Activated effector memory CD4-positive, alpha-beta T cell treated with Interleukin-2 at 50 U/mL for 16 hours (primary cell): ENCODE data around the gene INTS13.
"Not testable (repeated sequence)": the region's sequence is repeated elsewhere in the genome, so short reads cannot be mapped to it uniquely, and the experiment has no call there.

ENCODE experiments used
- DNase-seq: peaks from one replicate; pipeline ENCODE4 v3.0.0-alpha.2; 2020

Gene INTS13

DNA sequence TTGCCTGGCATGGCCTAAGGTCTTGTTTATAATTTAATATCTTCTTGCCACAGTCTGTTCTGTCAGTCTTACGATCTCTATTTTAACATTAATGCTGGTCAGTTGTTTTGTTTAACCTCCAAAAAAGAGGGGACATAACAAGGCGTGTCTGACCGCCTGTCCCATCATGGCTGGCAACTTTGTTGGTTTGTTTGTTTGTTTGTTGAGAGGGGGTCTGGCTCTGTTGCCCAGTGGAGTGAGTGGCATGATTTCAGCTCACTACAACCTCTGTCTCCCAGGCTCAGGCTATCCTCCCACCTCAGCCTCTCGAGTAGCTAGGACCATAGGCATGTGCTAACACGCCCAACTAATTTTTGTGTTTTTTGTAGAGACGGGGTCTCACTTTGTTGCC lies 68.7 kb downstream of the INTS13 start:
- no peak for DNase-seq

DNA sequence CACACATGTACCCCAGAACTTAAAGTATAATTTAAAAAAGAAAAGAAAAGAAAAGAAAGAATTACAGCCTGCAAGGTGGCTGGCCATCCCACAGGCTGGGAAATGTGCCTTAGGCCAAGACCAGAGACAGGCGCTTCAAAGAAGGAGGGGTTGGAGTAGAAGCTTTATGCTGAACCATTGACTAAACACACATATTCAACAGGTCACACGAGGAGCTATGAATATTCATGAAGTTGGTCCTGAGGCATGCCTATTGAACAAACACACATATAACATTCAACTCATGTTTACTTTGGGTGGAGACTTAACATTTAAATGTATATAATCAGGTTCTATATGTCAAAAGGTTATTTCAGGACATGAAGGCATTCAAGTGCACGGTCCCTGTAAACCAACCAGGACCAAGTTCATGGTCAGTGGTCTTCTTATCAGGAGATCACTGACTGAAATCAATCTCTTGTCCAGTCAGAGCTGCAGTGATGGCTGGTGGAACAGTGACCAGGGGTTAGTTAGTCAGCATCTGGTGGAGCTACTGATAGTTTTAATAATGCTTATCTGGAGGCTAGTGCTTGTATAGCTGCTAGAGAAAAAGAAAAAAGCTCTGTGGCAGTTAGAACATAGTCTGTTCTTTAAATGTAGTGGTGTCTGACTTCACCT lies 69.2 kb downstream of the INTS13 start:
- DNase-seq, result no peak

DNA sequence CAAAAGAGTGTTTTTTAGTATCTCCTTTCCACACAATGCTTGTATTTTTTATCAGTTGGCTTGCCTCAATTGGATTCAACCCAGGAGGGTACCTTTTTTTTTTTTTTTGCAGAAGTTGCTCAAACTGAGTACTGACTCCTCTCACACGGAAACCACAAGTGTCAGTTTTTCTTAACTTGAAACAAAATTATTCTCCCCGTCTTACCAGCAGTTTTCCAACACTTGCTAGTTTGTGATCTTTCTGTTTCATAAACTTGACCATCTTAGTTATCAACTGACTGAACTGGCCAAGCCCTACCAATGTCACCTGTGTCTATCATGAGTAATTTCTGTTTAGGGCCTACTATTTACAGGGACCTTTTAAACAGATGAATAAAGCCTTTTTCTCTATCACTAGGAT lies 70.7 kb downstream of the INTS13 start:
- DNase-seq, result no peak

DNA sequence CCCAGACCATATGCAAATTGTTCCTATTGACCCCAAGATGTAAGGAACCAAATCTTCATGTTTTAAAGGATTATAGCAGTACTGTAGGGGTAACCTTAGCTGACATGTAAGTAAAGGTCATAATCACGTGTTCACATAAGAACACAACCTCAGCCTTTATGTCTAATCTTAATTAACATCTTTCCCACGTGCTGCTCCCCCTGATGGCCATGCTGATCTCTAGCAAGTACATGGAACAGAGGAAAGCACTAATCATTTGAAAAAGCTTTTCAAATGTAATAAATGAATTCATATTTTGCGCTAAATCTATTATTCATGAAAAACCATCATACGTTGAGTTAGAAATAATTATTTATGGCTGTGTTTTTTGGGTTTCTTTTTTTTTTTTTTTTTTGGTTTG lies 74.3 kb downstream of the INTS13 start:
- DNase-seq, result no peak

DNA sequence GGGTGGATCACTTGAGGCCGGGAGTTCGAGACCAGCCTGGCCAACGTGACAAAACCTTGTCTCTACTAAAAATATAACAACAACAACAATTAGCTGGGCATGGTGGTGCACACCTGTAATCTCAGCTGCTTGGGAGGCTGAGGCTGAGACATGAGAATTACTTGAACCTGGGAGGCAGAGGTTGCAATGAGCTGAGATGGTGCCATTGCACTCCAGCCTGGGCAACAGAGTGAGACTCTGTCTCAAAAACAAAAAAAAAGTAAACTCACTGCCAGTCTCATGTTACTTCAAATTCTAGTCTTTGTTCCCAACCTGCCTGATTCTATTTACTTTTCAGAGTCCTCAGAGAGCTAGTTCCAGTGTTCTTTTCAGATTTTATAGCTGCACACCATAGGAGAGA lies 75.0 kb downstream of the INTS13 start:
- not testable (repeated sequence) for DNase-seq

DNA sequence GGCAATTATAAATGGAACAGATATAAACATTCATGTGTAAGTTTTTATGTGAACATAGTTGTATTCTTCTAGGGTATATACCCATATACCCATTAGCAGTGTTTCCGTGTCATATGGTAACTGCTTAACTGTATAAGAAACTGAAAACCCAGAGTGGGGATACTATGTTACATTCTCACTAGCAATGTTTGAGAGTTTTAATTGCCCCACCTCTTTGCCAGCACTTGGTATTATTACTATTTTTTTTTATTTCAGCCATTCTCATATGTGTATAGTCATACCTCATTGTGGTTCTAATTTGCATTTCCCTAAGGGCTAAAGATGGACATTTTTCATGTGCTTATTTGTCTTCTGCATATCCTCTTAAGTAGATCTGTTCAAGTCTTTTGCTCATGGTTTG lies 76.1 kb downstream of the INTS13 start:
- no peak for DNase-seq

DNA sequence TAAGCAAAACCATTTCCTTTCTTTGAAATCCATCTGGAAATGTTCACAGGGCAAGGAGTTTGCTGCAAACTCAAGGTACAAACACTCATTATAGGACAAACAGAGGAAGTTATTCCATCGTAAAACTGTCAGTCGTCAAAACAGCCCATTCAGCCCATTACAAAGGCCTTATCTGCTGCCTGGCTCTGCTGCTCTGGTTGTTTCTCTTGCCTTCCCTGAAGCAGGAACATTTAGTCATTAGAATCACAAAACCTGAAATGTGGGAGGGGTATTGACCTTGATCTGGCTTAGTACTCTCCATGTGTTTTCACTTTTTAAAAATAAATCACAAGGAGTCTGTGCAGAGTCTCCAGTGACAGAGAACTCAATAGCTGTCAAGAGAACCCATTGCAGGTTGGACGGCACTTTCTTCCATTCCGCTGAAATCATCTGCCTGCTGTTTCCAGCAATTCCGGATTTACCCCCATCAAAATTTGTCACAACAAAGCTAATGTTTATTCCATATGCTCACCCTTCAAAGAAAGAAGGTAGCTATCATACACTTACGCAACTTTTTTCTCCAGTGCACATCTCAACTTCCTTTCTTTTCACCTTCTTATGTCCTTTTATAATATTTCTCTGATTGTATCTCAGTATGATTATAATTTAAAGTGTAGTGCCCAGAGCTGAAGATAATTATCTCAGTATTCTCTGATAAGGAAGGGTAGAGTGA lies 80.2 kb downstream of the INTS13 start:
- no peak for DNase-seq

DNA sequence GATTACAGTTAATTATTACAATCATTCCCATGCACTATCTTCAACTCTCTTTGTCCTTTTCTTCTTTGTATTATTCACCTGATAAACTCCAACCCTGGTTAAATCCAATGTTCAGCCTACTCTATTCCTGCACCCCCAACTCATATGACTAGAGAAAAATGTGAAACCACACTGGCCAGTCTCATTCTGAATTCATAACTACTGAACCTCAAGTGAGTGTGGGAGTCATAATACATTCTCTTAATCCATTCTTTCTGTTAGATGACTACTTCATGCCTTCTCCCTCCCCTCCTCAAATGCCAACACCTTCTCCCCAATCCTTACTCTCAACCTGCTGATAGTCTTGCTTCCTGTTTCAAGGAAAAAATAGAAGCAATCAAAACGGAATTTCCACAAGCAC lies 82.4 kb downstream of the INTS13 start:
- DNase-seq, result no peak
